Measurements from ENCODE around the gene GRIK2. TPM values are rescaled to one million over a fixed set of nuclear protein-coding genes. Genes with fewer than 3 reads are reported as not detected.

GRIK2 gene
- total RNA-seq, 1 donor from 2014 or later = 95.5 TPM

GRCh38 chr6:101956961-101957360, 563.5 kb downstream of the GRIK2 start:
- Mint-ChIP-seq H3K36me3 (ENCODE audit: unreplicated experiment) (no peaks in the 10 kb centered on the region), H3K4me1 (ENCODE audit: low read depth, unreplicated experiment) (peaks cover under 1% of the 10 kb centered on the region), H3K27me3 (ENCODE audit: unreplicated experiment) (no peaks in the 10 kb centered on the region), H3K4me3 (ENCODE audit: unreplicated experiment) (no peak overlapping the region), H3K27ac (ENCODE audit: unreplicated experiment) (no peak overlapping the region), H3K9me3 (ENCODE audit: unreplicated experiment) (no peaks in the 10 kb centered on the region)
- DNase-seq = no peak
- no peak for TF ChIP-seq CTCF (IDR thresholded peaks at IDR 0.05; ENCODE audit: partially characterized antibody, unreplicated experiment)

GRCh38 chr6:101961357-101961756, 567.8 kb downstream of the GRIK2 start:
- no peak overlapping the region for H3K4me3 Mint-ChIP-seq (ENCODE audit: unreplicated experiment)
- TF ChIP-seq CTCF (IDR thresholded peaks at IDR 0.05; ENCODE audit: partially characterized antibody, unreplicated experiment) = no peak
- H3K9me3 Mint-ChIP-seq (ENCODE audit: unreplicated experiment) = peaks cover 2% of the 10 kb centered on the region
- no peaks in the 10 kb centered on the region for H3K36me3 Mint-ChIP-seq (ENCODE audit: unreplicated experiment)
- no peak overlapping the region for H3K27ac Mint-ChIP-seq (ENCODE audit: unreplicated experiment)
- no peaks in the 10 kb centered on the region for H3K4me1 Mint-ChIP-seq (ENCODE audit: low read depth, unreplicated experiment)
- no peaks in the 10 kb centered on the region for H3K27me3 Mint-ChIP-seq (ENCODE audit: unreplicated experiment)
- DNase-seq = no peak

GRCh38 chr6:101980924-101981323, 587.4 kb downstream of the GRIK2 start:
- Mint-ChIP-seq H3K4me3 (ENCODE audit: unreplicated experiment) (no peak overlapping the region), H3K36me3 (ENCODE audit: unreplicated experiment) (no peaks in the 10 kb centered on the region), H3K27me3 (ENCODE audit: unreplicated experiment) (no peaks in the 10 kb centered on the region), H3K4me1 (ENCODE audit: low read depth, unreplicated experiment) (peaks cover 2% of the 10 kb centered on the region), H3K9me3 (ENCODE audit: unreplicated experiment) (no peaks in the 10 kb centered on the region), H3K27ac (ENCODE audit: unreplicated experiment) (no peak overlapping the region)
- DNase-seq = no peak
- no peak for TF ChIP-seq CTCF (IDR thresholded peaks at IDR 0.05; ENCODE audit: partially characterized antibody, unreplicated experiment)

GRCh38 chr6:101986476-101986875, 593.0 kb downstream of the GRIK2 start:
- no peak for DNase-seq
- no peaks in the 10 kb centered on the region for H3K36me3 Mint-ChIP-seq (ENCODE audit: unreplicated experiment)
- TF ChIP-seq CTCF (IDR thresholded peaks at IDR 0.05; ENCODE audit: partially characterized antibody, unreplicated experiment) = no peak
- no peaks in the 10 kb centered on the region for H3K4me1 Mint-ChIP-seq (ENCODE audit: low read depth, unreplicated experiment)
- no peaks in the 10 kb centered on the region for H3K9me3 Mint-ChIP-seq (ENCODE audit: unreplicated experiment)
- H3K27ac Mint-ChIP-seq (ENCODE audit: unreplicated experiment) = no peak overlapping the region
- no peaks in the 10 kb centered on the region for H3K27me3 Mint-ChIP-seq (ENCODE audit: unreplicated experiment)
- no peak overlapping the region for H3K4me3 Mint-ChIP-seq (ENCODE audit: unreplicated experiment)

- TF ChIP-seq CTCF (IDR thresholded peaks at IDR 0.05; ENCODE audit: partially characterized antibody, unreplicated experiment) = no peak
- H3K36me3 Mint-ChIP-seq (ENCODE audit: unreplicated experiment) = no peaks in the 10 kb centered on the region
- no peak overlapping the region for H3K4me3 Mint-ChIP-seq (ENCODE audit: unreplicated experiment)
- no peaks in the 10 kb centered on the region for H3K9me3 Mint-ChIP-seq (ENCODE audit: unreplicated experiment)
- no peak overlapping the region for H3K27ac Mint-ChIP-seq (ENCODE audit: unreplicated experiment)
- no peak for DNase-seq
- no peaks in the 10 kb centered on the region for H3K27me3 Mint-ChIP-seq (ENCODE audit: unreplicated experiment)
- H3K4me1 Mint-ChIP-seq (ENCODE audit: low read depth, unreplicated experiment) = peaks cover 2% of the 10 kb centered on the region
Observed at GRCh38 chr6:101992286-101992685, 598.8 kb downstream of the GRIK2 start.
